ENCODE measurements around the gene TACR3.
"Not testable (repeated sequence)": the region's sequence is repeated elsewhere in the genome, so short reads cannot be mapped to it uniquely, and the experiment has no call there.

Gene TACR3

GRCh38 chr4:103634236-103634635 lies 85.5 kb downstream of the TACR3 start:
- Mint-ChIP-seq H3K36me3 (no peaks in the 10 kb centered on the region), H3K27me3 (no peaks in the 10 kb centered on the region), H3K9me3 (ENCODE audit: low read depth) (no peaks in the 10 kb centered on the region), H3K4me1 (ENCODE audit: low read depth) (no peaks in the 10 kb centered on the region), H3K4me3 (no peak overlapping the region), H3K27ac (no peak overlapping the region)

DNA sequence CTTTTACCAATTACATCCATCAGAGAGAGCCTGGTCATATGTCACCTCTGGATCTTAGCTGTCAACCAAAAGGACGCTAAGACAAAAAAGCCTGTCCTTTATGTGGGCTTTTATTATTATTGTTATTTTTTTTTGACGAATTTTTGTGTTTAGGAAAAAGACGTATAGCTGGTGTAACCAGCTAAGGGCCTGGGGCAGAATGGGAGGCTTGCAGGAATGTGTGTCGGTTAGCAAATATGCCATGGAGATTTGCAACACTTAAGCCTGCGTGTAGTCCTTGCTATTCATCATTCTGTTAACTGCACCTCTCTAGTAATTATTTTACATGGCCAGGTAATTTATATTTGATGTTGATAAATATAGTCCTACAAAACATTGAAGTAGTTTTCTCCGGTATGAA lies 93.5 kb downstream of the TACR3 start:
- H3K27ac Mint-ChIP-seq, result no peak overlapping the region
- H3K9me3 Mint-ChIP-seq (ENCODE audit: low read depth), result peaks cover 12% of the 10 kb centered on the region

GRCh38 chr4:103591841-103592240 lies 127.9 kb downstream of the TACR3 start:
- Mint-ChIP-seq H3K4me3 (no peak overlapping the region), H3K27me3 (no peaks in the 10 kb centered on the region), H3K27ac (no peak overlapping the region), H3K9me3 (ENCODE audit: low read depth) (no peaks in the 10 kb centered on the region), H3K36me3 (no peaks in the 10 kb centered on the region), H3K4me1 (ENCODE audit: low read depth) (no peaks in the 10 kb centered on the region)

More for the DNA sequence above, 93.5 kb downstream of the TACR3 start:
- Mint-ChIP-seq H3K27me3 (no peaks in the 10 kb centered on the region), H3K4me3 (no peak overlapping the region), H3K4me1 (ENCODE audit: low read depth) (no peaks in the 10 kb centered on the region), H3K36me3 (no peaks in the 10 kb centered on the region)

DNA sequence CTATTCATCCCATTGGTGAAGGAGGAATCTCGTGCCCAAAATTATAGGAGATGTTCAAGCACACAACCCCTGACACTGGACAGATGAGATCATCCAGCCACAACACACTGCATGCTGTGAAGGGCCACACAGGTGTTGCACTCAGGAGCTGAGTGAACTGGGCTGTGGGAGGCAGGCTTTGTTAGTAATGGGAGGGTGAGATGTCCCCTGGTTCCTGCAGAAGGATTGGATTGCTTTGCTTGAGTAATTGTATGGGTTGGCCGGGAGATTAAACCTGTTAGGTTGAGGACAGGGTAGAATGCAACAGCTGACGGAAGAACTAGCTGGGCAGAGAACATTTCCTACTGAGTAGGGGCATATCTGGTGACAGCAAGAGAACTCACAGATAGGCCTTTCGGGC lies 152.2 kb downstream of the TACR3 start:
- H3K36me3 Mint-ChIP-seq, result no peaks in the 10 kb centered on the region
- H3K4me1 Mint-ChIP-seq (ENCODE audit: low read depth), result no peaks in the 10 kb centered on the region
- no peaks in the 10 kb centered on the region for H3K27me3 Mint-ChIP-seq
- peaks cover 4% of the 10 kb centered on the region for H3K9me3 Mint-ChIP-seq (ENCODE audit: low read depth)
- no peak overlapping the region for H3K27ac Mint-ChIP-seq
- no peak overlapping the region for H3K4me3 Mint-ChIP-seq

- H3K4me1 Mint-ChIP-seq (ENCODE audit: low read depth), result not testable (repeated sequence)
Observed at GRCh38 chr4:103559178-103559577, 160.6 kb downstream of the TACR3 start.

More at GRCh38 chr4:103559178-103559577, 160.6 kb downstream of the TACR3 start:
- not testable (repeated sequence) for H3K27me3 Mint-ChIP-seq; H3K36me3 Mint-ChIP-seq; H3K4me3 Mint-ChIP-seq; H3K27ac Mint-ChIP-seq; H3K9me3 Mint-ChIP-seq (ENCODE audit: low read depth)
